Activated CD8-positive, alpha-beta memory T cell treated with anti-CD3 and anti-CD28 coated beads, Interleukin-2, amount 50 U/mL, for 1 hour (primary cell): ENCODE data around the gene SSBP3.

Experiments used
- DNase-seq: peaks from one replicate; pipeline ENCODE4 v3.0.0-alpha.2; 2020; ENCODE audit errors: extremely low read depth

Gene SSBP3

GRCh38 chr1:54409156-54410142, 3.3 kb upstream of the SSBP3 start:
- DNase-seq, result no peak

GRCh38 chr1:54408147-54409066, 2.2 kb upstream of the SSBP3 start:
- no peak for DNase-seq

- DNase-seq, result peak; percentile 47
These were observed 1.4 kb upstream of the SSBP3 start for GRCh38 chr1:54407404-54408146.

- no peak for DNase-seq
These were observed 885 bp upstream of the SSBP3 start for GRCh38 chr1:54407154-54407403.

- DNase-seq, result no peak
These were observed 298 bp downstream of the SSBP3 start for GRCh38 chr1:54405898-54406293.

DNA sequence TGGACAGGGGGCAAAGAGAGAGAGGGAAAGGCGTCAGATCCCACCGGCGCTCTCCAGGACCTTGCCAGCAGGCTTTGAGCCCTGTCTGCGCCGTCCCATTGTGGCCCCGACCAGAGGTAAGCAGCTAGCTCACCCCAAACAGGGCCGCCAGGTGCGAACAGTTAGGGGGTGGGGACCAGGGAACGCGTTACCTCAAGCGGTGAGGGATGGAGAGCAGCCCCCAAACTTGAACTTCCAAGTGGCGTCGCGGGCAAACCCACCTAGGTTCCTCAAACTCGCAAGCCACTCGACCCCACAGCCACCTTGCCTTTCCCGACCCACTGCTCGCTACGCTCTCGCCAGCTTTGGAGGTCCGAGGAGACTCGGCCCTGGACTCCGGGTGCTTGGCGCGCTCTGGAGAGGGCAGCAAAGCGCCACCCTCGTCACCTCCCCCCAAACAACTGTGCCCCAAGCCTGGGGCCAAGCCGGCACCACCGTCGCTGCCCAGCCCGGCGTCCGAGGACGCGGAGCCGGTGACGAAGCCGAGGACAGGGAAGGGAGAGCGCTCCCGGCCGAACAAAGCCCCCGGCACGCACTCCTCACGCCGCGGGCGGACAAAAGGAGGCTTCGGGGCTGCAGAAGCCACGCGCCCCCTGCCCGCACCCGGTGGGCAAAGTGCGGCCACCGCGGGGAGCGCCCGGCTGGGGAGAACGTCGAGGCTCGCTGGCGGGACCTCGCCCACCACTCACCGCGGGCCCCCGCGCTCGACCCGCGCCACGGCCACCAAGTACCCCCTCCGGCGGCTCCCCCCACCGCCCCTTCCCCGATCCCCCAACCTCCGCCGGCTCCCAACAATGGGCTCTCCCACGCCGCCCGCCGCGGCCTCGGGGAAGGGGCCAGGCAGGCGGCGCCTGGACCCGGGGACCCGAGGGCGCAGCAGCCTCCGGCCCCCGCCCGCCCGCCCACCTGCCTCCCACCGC, 976 bp downstream of the SSBP3 start:
- DNase-seq, result no peak

- no peak for DNase-seq
These were observed 1.9 kb downstream of the SSBP3 start for GRCh38 chr1:54404263-54404662.

DNA sequence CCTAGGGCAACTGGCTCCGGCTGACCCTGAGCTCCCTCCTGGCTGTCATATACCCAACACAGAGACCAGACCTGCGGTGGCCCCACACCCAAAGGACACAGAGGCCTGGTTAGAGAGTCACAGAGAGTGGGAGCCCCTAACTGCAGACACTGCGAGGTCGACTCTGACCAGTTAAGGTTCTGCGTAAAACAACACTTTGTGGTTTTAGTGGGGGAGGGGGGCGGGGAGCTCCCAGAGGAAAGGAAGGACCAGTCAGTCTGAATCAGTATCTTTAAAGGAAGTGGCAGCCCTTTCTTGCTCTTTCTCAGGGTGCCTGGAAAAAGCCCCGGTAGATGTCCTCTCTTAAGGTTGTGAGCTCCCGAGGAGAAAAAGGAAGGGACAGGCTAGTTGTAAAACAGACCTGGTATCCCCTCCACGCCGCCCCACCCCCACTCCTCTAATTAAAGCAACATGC, 2.4 kb downstream of the SSBP3 start:
- no peak for DNase-seq

GRCh38 chr1:54403405-54403804, 2.8 kb downstream of the SSBP3 start:
- no peak for DNase-seq

DNA sequence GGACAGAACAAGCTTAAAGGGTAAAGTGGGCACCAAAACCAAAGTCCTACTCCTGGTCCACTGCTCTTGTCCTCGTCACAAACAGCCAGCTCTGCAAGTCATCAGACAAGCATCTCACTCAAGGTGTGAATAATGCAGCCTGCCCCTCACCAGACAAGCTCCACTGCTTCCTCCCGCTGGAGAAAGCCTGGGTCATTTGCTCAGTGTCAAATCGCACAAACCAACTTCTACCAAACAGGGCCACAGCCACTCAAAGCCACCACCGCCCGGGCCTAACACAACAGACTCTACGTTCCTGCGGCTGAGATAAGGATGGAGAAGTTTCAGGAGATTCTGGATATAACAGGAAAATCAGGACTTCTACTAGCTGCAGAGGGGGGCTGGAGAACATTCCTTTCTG, 3.3 kb downstream of the SSBP3 start:
- DNase-seq, result no peak

GRCh38 chr1:54401799-54402198, 4.4 kb downstream of the SSBP3 start:
- DNase-seq, result no peak

DNA sequence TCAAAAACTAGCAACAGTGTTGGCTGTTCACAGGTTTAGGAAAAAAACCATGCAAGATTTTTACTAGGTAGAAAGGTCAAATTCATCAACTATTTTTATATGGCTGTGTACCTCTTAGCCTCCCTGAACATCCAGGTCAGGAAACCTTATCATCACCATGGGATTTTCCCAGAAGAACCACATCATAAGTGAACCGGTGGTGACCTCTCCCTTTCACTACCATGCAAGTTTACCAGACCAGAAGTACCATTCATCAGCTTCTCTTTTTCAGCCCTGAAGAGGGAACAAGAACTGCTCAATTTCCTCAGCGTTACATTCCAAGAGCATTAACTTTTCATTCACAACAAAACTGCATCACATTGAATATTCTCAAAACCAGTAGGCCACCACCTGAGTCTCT, 5.9 kb downstream of the SSBP3 start:
- no peak for DNase-seq

DNA sequence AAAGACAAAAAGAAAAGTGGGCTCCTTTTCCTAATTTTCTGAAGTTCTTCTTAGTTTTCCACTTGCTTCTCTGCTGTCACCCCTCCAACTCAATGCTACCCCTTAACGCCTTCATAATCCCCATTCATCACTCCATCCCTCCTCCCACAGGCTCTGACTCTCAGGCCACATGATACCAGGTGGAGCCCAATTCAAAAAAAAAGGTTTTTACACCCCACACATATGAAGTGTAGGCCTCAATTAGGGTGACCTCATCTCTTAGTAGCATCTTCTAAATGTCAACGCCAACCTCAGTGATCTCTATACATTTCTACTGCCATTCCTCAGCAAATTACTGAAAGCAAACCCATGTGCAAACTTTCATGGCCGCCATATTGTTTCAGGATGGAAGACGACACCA, 6.4 kb downstream of the SSBP3 start:
- no peak for DNase-seq

GRCh38 chr1:54398963-54399528, 7.1 kb downstream of the SSBP3 start:
- no peak for DNase-seq

- no peak for DNase-seq
These were observed 8.2 kb downstream of the SSBP3 start for GRCh38 chr1:54397980-54398379.

DNA sequence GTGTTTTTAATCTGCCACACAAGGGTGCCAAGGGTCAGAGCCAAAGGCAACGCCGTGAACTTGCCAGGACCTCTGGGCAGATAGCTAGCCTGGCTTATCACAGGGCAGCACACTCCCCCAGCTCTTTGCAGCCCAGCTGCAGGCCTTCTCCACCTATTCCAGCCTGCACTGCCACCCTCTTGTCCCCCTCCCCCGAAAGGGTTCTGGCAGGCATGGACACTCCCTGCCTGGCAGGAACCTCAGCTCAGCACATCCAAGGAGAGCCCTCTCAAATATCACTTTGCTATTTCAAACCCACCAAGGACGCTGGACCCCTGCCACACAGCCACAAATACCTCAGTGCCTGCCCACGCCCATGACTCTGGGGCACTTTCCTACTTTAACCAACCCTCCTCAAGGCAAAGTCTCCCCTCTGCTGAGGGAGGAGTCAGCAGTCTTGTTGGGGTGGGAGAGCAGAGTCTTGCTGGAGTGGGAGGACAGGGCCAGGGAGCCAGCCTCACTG, 9.1 kb downstream of the SSBP3 start:
- DNase-seq, result no peak

- DNase-seq, result no peak
These were observed 9.8 kb downstream of the SSBP3 start for GRCh38 chr1:54396261-54396933.

GRCh38 chr1:54395281-54395934, 10.8 kb downstream of the SSBP3 start:
- DNase-seq, result no peak

DNA sequence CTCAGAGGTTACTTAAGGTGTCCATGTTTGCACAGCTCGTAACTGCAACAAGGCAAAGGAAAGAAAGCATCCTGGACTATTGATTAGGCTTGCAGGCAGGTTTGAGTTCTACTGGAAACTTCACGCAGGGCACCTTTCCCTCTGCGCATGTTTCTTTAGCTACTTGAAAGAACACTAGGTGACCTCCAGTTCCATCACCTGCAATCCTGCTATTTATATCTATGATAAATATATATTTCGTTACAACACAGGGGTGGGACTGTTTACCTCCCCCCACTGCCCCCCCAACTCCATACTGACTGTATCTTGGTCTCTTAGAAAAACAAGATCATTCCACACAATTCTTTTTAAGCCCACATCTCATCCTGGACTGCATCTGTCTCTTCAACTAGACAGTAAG, 12.1 kb downstream of the SSBP3 start:
- DNase-seq, result no peak
